Osteocyte (in vitro differentiated cells): ENCODE results near the gene CMPK2. TPM values are rescaled to one million over a fixed set of nuclear protein-coding genes. Genes with fewer than 3 reads are reported as not detected.
"Not testable (repeated sequence)": the region's sequence is repeated elsewhere in the genome, so short reads cannot be mapped to it uniquely, and the experiment has no call there.

ENCODE experiments used
- DNase-seq: peaks from one replicate; pipeline ENCODE4 v3.0.0; 2021; ENCODE audit warnings: mixed read lengths; ENCODE audit not compliant: unreplicated experiment; ENCODE audit errors: extremely low spot score
- H3K27ac Mint-ChIP-seq: one replicate; pipeline ENCODE4 v1.8.0; 2021; ENCODE audit warnings: mild to moderate bottlenecking, mixed read lengths; ENCODE audit not compliant: unreplicated experiment
- H3K27me3 Mint-ChIP-seq: one replicate; pipeline ENCODE4 v1.8.0; 2021; ENCODE audit warnings: mixed read lengths; ENCODE audit not compliant: unreplicated experiment
- H3K36me3 Mint-ChIP-seq: one replicate; pipeline ENCODE4 v1.8.0; 2021; ENCODE audit warnings: mixed read lengths; ENCODE audit not compliant: unreplicated experiment
- H3K4me1 Mint-ChIP-seq: one replicate; pipeline ENCODE4 v1.8.0; 2021; ENCODE audit warnings: mixed read lengths; ENCODE audit not compliant: unreplicated experiment
- H3K4me3 Mint-ChIP-seq: one replicate; pipeline ENCODE4 v1.8.0; 2021; ENCODE audit warnings: mild to moderate bottlenecking, moderate library complexity, mixed read lengths; ENCODE audit not compliant: unreplicated experiment
- H3K9me3 Mint-ChIP-seq: one replicate; pipeline ENCODE4 v1.8.0; 2021; ENCODE audit warnings: mixed read lengths; ENCODE audit not compliant: unreplicated experiment
- total RNA-seq: library from RNA; stranded (reverse); gene quantifications from 2 replicates; pipeline ENCODE4 v1.2.1, GENCODE V29; 2021
- TF ChIP-seq, protein P1 (sequence below): fragments of 200-600 bp; sonication (generic); IDR thresholded peaks from 2 replicates; pipeline ENCODE4 v1.5.0; 2021; ENCODE audit warnings: antibody characterized with exemption, mild to moderate bottlenecking, moderate library complexity

Gene CMPK2
- total RNA-seq, 1 donor from 2014 or later: 1.1 TPM

DNA sequence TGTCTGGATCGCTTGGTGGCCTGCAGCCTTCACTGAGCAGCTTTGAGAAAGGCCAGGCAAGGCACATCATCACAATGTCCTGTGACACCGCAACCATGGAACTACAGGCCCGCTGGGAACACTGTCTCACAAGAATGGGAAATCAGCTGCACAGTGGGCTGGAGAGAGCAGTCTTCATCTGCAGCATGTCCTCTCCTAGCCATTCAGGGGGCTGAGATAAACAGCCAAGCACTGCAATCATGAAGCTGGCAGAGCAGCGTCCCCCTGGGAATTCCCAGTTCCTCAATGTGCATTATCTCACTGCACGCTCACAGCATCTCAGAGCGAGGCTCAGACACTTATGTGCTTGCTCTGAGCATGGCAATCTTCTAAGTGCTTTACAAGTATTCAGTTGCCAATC lies 1.9 kb downstream of the CMPK2 start:
- Mint-ChIP-seq H3K9me3 (peaks cover 6% of the 10 kb centered on the region), H3K4me3 (no peak overlapping the region), H3K36me3 (no peaks in the 10 kb centered on the region), H3K27ac (no peak overlapping the region), H3K4me1 (peaks cover 6% of the 10 kb centered on the region), H3K27me3 (peaks cover 11% of the 10 kb centered on the region)
- no peak for DNase-seq
- TF ChIP-seq, protein P1, sequence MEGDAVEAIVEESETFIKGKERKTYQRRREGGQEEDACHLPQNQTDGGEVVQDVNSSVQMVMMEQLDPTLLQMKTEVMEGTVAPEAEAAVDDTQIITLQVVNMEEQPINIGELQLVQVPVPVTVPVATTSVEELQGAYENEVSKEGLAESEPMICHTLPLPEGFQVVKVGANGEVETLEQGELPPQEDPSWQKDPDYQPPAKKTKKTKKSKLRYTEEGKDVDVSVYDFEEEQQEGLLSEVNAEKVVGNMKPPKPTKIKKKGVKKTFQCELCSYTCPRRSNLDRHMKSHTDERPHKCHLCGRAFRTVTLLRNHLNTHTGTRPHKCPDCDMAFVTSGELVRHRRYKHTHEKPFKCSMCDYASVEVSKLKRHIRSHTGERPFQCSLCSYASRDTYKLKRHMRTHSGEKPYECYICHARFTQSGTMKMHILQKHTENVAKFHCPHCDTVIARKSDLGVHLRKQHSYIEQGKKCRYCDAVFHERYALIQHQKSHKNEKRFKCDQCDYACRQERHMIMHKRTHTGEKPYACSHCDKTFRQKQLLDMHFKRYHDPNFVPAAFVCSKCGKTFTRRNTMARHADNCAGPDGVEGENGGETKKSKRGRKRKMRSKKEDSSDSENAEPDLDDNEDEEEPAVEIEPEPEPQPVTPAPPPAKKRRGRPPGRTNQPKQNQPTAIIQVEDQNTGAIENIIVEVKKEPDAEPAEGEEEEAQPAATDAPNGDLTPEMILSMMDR: no peak

DNA sequence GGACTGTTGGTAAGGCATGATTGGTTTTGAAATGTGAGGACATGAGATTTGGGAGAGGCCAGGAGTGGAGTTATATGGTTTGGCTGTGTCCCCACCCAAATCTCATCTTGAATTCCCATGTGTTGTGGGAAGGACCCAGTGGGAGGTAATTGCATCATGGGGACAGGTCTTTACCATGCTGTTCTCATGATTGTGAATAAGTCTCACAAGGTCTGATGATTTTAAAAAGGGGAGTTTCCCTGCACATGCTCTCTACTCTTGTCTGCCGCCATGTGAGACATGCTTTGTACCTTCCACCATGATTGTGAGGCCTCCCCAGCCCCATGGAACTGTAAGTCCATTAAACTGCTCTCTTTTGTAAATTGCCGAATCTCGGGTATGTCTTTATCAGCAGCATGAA lies 5.4 kb downstream of the CMPK2 start:
- Mint-ChIP-seq H3K36me3 (no peaks in the 10 kb centered on the region), H3K27me3 (no peaks in the 10 kb centered on the region), H3K4me1 (no peaks in the 10 kb centered on the region), H3K27ac (no peak overlapping the region), H3K9me3 (peaks cover 16% of the 10 kb centered on the region), H3K4me3 (no peak overlapping the region)
- no peak for DNase-seq
- TF ChIP-seq, protein P1: no peak

- not testable (repeated sequence) for DNase-seq, H3K36me3 Mint-ChIP-seq, H3K27me3 Mint-ChIP-seq, H3K4me3 Mint-ChIP-seq, H3K4me1 Mint-ChIP-seq, H3K27ac Mint-ChIP-seq
- peaks cover 16% of the 10 kb centered on the region for H3K9me3 Mint-ChIP-seq
Observed at GRCh38 chr2:6858466-6859027, 7.2 kb downstream of the CMPK2 start.

- Mint-ChIP-seq H3K36me3 (no peaks in the 10 kb centered on the region), H3K9me3 (peaks cover 16% of the 10 kb centered on the region), H3K4me3 (no peak overlapping the region), H3K27me3 (no peaks in the 10 kb centered on the region), H3K27ac (no peak overlapping the region), H3K4me1 (no peaks in the 10 kb centered on the region)
- TF ChIP-seq, protein P1: no peak
- DNase-seq: no peak
Observed at GRCh38 chr2:6856548-6856920, 9.2 kb downstream of the CMPK2 start.

DNA sequence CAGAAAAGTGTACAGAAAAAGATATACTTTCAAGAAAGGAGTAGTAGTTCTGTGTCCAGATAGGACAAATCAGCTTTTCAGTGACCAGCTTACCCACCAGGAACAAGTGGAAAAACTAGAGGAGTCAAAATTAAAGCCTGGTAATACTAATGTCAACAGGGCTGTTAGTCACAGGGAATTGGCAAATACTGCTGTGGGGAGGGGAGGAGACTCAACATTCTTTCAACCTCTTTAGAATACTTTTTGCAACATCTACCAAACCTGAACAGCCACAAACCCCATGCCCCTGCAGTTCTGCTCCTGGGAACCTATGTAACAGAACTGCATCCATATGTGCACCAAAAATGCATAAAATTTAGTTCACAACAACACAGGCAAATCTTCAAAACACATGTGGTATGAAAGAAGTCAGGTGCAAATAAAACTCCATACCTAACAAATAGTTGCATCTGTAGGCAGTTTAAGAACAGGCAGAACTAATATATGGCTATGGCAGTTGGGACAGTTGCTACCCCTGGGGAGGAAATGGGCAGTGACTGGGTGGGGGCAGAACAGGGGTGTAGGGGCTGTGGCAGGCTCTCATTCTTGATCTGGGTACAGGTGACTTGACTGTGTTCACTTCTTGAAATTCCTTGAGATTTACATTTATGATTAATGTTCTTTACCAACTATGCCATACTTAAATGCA lies 9.7 kb downstream of the CMPK2 start:
- no peak overlapping the region for H3K4me3 Mint-ChIP-seq
- H3K4me1 Mint-ChIP-seq: no peaks in the 10 kb centered on the region
- H3K36me3 Mint-ChIP-seq: no peaks in the 10 kb centered on the region
- DNase-seq: no peak
- peaks cover 16% of the 10 kb centered on the region for H3K9me3 Mint-ChIP-seq
- no peaks in the 10 kb centered on the region for H3K27me3 Mint-ChIP-seq
- H3K27ac Mint-ChIP-seq: no peak overlapping the region
- TF ChIP-seq, protein P1: no peak
